ENCODE measurements around the gene MINPP1.

MINPP1 gene

DNA sequence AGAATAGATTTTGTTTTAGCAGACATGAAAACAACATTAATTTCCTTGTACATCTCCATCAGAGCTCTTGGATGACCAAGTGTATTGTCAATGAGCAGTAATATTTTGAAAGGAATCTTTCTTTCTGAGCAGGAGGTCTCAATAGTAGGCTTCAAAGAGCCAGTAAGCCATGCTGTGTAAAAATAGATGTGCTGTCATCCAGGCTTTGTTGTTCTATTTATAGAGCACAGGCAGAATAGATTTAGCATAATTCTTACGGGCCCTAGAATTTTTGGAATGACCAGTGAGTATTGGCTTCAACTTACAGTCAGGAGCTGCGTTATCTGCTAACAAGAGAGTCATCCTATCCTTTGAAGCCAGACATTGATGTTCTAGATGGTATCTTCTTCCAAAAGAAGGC is 19.0 kb downstream of the MINPP1 start:
- DNase-seq = no peak

DNA sequence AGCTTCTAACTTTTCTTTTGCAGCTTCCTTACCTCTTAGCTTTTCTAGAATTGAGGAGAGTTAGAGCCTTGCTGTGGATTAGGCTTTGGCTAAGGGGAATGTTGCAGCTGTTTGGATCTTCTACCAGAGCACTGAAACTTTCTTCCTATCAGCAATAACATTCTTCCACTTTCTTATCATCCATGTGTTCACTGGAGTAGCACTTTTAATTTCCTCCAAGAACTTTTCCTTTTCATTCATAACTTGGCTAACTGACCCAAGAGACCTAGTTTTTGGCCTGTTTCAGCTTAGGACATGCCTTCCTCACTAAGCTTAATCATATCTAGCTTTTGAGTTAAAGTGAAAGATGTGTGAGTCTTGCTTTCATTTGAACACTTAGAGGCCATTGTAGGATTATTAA is 19.6 kb downstream of the MINPP1 start:
- no peak for DNase-seq

DNA sequence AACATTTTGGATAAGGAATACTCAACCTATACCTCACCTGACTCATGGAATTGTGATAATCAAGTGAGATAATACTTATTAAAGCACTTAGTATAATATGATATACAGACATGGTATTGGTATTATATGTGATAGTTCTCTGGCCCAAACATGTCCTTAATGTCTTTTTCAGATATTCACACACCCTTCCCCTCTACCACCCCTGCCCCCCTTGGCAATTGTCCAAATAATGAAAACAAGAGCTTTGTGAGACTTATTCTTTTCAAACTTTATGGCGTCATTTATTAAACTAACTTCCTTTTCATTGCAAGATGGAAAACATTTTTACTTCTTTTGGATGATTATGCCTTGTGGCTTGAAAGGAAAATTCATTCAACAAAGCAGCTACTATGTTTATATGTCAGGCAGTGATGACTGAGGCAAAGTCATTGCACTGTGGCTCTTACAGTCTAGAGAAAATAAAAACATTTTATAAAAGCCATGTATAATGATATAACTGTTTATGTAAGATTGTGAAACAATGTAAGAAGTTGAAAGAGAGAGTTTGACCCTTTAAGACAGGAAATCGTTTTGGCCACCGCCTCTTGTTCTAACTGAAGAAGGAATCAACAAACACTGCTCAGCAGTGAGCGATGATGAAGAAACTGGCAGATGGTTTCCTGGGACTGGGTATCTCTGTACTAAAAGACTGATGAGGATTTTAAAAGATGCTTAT is 27.4 kb downstream of the MINPP1 start:
- no peak for DNase-seq

DNA sequence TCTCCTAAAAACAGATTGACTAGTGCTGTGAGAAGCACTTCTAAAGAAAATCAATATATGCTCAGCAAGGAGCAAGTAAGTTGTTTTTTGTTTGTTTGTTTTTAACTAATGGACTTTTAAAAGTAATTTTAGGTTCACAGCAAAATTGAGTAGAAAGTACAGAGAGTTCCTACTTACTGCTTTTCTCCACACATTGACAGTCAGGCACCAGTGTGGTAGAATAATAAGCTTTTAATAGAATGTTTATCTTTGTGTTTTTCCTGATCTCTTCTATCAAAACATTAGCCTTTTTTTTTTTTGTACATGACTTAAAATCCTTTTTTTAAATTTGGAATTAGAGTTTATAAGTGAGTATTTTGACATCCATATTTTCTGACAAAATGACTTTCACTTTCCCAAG is 28.0 kb downstream of the MINPP1 start:
- DNase-seq = no peak

DNA sequence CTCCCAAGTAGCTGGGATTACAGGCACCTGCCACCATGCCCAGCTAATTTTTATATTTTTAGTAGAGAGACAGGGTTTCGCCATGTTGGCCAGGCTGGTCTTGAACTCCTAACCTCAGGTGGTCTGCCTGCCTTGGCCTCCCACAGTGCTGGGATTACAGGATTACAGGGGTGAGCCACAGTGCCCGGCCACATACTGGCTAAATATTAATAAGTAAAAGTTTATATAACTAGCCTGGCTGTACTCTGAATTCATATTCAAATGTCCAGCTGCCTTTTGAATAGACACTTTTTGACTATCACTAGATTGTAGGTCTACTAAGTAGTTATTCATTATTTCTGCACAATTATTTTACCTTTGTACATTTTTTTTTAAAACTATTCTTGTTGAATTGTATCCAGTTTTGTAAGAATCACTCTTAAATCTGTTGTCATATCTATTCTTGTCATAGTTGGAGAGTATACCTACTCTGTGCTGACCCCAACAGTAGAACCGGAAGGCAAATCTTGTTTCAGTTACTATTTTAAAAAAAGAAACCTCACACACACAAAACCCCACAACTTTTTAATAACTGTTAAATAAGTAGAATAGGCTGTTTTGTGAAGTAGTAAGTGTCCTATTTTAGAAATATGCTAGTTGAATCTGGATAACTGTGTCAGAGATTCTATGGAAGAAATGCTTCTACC is 29.6 kb downstream of the MINPP1 start:
- no peak for DNase-seq

DNA sequence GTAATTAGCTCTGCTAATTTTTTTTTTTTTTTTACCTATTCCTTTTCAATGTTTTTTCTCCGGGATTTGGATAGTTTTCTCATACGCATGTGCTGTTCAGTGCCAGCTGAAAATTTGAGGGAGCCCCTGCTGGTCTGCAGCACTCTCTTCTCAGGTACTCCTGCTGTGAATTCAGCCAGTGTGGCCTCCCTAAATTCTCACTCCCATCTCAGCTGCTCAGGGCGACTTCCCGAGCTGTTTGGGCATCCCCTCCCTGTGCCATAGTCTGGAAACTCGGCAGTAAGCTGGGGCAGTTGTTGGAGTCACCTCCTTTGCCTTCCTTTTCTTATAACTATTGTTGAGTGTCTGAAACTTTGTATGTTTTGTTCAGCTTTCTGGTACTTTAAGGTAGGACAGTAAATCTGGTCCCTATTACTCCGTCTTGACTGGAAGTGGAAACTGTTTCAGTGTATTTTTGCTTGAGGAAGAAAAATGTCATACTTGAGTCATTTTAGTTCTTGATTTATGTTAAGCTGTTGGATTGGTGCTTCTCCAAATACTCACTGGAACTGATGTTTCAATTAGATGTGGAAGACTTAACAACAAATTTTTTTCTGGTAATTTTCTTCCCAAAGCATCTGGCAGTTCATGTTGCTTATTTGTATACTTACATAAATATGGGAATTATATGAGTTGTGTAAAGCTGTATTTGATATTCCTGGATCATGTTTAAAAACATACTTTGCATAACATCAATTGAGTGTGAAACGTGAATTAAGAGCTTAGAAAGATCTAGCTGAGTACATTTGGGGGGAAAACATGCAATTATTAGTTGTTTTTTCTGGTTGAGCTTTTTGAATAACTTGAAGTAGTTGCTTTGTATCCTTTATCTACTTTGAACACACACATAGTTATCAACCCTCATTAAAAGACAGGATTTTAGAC is 33.7 kb downstream of the MINPP1 start:
- DNase-seq = peak; percentile 27

DNA sequence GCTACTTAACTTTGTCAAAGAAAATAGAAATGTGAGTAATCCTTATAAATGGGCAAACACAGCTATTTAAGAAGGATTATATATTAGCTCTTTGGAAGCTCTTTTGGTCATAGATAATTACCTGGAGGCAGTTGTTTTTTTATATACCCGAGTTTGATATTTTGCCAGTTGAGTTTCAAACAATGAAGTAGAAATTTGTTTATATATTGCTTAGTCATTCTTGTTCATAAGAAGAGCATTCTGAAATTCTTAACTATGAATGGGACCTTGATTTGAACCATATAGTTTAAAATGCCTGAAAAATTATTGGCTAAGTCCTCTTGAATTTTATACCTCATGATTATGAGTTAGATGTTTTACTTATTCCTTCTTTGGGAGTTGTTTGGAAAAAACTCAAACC is 36.4 kb downstream of the MINPP1 start:
- DNase-seq = no peak

DNA sequence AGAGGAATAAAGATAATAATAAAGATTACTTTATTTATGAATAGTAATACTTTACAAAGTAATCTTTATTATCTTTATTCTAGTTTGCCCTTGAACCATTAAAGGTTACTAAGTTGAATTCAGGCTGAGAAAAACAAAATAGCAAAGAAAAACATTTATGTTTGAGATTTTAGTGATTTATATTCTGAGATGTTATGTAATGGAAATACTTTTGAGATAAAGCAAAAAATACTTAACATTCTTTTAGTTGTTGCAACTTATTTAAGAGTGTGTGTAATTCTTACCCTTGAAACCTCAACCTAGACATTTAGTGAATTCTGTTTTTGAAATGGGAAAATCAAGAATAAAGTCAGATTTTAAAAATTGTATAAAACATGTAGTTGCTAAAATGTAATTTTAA is 40.0 kb downstream of the MINPP1 start:
- DNase-seq = no peak

DNA sequence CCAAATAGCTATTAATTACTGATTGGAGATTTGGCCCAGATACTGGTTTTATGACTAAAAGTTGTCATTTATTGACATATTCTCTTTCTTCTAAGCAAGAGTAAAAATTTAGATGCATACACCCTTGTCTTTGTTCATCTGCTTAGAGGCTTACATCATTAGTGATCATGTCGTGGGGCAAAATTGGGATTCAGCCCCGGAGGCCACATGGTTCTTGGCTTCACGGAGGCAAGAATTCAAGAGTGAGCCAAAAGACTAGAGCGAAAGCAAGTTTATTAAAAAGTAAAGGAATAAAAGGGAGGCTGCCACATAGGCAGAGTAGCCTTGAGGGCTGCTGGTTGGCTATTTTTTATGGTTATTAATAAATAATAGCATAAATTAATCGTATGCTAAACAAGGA is 41.1 kb downstream of the MINPP1 start:
- DNase-seq = no peak

DNA sequence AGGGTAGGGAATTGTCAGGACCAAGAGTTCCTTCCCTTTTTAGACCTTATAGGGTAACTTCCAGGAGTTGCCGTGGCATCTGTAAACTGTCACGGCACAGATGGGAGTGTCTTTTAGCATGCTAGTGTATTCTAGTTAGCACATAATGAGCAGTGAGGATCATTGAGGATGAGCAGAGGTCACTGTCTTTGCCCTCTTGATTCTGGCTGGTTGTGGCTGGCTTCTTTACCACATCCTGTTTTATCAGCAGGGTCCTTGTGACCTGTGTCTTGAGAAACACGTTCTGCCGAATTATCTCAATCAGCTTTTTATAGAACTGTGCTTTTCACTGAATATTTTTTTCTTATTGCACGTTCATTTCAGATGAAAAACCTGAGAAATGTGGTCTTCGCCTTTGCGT is 41.5 kb downstream of the MINPP1 start:
- DNase-seq = peak; percentile 88

DNA sequence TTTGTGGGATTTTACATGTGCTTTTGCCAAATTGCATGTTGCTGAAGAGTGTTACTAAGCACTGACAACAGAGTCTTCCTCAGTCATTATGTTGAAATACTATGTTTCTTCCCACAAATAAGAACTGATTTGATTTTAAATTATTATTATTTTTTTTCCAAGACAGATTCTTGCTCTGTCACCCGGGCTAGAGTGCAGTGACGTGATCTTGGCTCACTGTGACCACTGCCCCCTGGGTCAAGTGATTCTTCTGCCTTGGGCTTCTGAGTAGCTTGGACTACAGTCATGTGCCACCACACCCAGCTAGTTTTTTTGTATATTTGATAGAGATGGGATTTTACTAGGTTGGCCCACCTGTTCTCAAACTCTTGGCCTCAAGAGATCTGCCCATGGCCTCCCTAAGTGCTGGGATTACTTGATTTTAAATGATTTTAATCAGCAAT is 42.3 kb downstream of the MINPP1 start:
- no peak for DNase-seq

DNA sequence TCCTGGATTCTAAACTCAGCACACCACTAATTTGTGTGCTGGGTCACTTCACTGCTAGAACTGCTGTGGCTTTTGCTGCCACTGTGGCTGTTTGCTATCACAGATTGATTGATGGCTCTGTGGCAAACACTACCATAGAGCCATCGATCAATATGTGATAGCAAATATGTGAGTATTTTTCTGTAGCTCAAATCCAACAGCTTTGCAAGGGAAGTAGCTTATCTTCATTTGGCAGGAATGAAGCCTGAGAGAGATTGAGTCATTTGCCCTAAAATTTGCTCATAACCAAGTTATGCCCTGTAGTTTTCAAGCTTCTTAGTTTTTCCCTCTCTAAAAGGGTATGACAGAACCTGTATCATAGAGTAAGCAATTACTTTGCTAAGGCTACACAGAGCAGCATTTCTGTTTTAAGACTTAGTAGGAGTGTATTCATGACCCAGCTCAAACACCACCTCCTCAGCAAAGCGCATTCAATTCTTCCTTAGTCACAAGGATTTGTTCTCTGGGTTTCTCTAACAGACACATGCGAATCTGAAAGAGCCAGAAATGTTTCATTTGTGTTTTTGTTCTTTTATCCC is 43.1 kb downstream of the MINPP1 start:
- DNase-seq = peak; percentile 65

DNA sequence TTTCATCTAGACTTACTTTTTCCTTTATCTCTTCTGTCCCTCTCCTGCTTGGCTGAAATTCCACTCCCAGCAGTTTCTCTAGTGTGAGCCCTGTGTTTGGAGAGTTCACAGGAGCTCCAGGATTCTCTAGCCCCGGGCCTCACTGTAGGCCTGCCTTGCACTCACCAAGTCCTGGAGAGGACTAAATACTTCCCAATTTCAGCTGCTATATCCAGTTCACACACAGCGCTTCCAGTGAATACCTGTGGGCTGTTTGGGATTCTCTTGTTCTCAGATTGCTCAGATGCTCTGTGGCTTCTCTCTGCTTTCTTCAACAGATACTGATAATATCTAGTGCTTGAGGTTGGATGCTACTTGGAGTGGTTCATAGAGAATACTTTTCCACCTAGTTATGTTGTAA is 46.0 kb downstream of the MINPP1 start:
- DNase-seq = no peak

DNA sequence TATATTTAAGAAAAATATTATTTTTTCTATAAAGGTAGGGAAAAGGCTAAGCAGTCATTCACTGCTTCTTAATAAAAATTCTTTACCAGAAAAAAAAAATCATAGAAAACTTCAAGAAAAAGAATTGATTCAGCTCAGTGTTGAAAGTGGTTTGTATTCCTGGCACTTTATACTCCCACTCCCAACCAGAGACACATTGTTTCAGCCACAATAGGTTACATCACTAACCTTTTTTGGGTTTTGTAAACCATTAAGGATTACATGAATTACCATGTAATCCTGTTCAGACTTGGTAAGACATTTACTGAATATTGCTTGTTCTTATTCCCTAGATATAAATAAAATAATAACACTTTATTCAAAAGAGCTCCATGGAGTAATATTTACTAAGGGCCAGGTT is 46.6 kb downstream of the MINPP1 start:
- no peak for DNase-seq

DNA sequence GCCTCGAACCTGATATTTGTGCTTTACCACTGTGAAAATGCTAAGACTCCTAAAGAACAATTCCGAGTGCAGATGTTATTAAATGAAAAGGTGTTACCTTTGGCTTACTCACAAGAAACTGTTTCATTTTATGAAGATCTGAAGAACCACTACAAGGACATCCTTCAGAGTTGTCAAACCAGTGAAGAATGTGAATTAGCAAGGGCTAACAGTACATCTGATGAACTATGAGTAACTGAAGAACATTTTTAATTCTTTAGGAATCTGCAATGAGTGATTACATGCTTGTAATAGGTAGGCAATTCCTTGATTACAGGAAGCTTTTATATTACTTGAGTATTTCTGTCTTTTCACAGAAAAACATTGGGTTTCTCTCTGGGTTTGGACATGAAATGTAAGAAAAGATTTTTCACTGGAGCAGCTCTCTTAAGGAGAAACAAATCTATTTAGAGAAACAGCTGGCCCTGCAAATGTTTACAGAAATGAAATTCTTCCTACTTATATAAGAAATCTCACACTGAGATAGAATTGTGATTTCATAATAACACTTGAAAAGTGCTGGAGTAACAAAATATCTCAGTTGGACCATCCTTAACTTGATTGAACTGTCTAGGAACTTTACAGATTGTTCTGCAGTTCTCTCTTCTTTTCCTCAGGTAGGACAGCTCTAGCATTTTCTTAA is 47.7 kb downstream of the MINPP1 start:
- DNase-seq = no peak

DNA sequence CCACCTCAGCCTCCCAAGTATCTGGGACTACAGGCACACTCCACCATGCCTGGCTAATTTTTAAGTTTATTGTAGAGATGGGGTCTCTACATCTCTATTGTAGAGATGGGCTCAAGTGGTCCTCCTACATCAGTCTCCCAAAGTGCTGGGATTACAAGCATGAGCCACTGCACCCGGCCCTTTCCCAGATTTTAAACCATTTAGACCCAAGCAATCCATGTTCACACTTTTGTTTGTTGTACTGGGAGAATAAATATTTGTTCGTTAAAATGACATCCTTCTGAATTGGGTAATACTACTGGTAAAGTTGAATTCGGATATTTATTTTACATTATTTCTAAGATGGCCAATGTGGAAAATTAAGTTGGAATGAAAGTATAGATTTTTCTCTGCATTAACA is 52.7 kb downstream of the MINPP1 start:
- DNase-seq = no peak

DNA sequence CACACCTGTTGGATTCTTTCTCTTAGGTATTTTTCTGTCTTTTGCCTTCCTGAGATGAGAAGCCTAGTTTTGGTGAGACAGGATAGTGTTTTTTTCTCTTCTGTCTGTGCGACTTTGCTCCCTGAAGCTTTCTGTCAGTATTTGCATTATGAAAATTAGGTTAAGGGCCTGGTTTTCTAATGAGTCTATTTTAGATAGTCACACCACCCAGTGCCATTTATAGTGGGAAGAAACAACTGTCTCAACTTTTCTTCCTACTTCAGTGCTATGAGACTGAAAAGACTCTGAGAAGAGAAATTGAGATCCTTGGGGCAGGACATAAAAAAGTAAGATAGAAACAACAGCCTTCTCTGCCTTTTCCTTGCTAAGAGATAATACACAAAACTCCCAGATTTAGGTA is 53.6 kb downstream of the MINPP1 start:
- DNase-seq = no peak

DNA sequence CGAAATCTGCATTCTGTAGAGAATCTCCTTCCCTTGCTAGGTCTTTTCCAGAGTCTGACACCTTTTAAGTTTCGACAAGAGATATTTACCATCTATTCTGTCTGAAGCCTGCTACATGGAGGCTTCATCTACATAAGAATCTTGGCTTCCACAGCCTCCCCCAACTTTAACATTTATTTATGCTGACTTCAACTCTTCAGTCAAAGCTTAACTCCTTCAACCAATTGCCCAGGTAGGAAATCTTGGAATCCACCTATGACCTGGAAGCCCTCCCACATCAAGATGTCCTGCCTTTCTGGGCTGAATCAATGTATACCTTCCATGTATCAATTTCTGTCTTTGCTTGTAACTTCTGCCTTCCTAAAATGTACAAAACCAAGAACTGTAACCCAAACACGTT is 54.7 kb downstream of the MINPP1 start:
- DNase-seq = no peak

DNA sequence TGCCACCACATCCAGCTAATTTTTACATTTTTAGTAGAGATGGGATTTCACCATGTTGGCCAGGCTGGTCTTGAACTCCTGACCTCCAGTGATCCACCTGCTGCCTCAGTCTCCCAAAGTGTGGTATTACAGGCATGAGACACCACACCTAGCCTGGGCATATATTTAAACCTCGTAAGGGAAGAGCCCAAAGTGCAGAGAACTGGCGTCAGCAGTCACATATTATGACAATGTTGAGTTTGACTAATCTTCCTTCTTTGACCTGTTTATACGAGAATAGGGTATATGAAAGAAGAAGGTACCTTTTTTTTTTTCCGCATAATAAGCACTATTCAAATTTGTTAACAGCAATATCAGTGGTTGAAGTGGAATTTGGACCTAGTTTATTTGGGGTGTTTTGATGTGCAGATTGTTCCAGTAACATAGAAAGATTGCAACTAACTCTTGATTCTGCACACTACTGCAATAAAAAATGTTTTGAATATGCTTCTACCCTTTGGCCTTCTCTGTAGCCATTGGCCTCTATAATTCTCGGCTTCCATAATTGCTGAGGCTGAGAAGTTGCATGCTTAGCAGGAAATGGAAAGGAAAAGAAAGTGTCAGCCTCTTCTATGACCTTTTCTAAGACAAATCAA is 55.9 kb downstream of the MINPP1 start:
- DNase-seq = no peak

DNA sequence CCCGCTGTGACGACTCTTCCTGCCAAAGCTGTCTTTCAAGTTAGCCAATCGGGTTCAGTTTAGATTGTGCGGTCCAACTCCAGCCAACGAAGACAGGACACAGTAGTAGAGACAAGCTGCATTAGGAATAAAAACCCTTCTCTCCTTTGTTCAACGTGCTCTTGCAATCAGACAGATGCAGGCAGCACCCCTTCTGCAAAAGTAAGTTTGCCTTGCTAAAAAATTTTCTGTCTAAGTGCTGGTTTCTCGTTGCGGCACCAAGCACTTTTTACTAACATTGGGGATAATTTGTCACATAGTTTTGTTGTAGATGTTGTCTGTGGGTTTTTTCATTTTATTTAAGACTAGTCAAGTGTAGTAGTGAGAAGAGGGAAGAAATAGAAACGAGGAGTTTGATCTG is 58.1 kb downstream of the MINPP1 start:
- no peak for DNase-seq

DNA sequence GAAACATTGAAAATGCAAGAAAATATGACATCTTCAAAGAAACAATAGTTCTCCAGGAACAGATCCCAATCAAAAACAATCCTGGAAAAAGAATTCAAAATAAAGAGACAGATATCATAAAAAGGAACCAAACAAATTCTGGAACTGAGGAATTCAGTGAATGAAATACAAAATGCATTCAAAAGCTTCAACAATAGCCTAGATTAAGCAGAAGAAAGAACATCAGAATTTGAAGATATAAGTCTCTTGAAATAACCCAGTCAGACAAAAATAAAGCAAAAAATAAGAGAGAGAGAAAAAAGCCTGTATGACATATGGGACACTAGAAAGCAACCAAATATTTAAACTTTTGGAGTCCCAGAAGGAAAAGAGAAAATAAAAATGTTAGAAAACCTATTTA is 60.3 kb downstream of the MINPP1 start:
- DNase-seq = no peak

DNA sequence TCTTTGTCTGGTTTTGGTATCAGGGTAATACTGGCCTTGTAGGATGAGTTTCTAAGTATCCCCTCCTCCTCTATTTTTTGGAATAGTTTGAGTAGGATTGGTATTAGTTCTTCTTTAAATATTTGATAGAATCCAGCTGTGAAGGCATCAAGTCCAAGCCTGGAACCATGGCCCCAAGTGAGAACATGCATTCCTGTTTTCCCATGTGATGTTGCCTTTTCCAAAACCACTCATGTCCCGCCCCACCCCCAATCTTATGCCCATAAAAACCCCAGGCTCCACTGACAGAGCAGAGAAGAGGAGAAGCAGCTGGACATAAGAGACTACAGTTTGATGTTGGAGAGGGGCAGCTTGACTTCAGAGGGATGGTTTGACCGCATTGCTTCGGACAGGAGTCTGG is 71.2 kb downstream of the MINPP1 start:
- no peak for DNase-seq
